AG04450 (cell line): ENCODE data around the gene NUCKS1. TPM values are rescaled to one million over a fixed set of nuclear protein-coding genes. Genes with fewer than 3 reads are reported as not detected.

Experiments
- CTCF ChIA-PET: fragments of 300-600, 350-600 bp; formaldehyde crosslinking; extraction: SDS; loops from one replicate; lab custom pipeline; 2022; ENCODE audit warnings: antibody characterized with exemption, inconsistent platforms; lab: Charles Lee
- POLR2A ChIA-PET: fragments of 350-600 bp; formaldehyde crosslinking; extraction: SDS; loops from one replicate; lab custom pipeline; 2021; ENCODE audit warnings: antibody characterized with exemption, inconsistent platforms; lab: Yijun Ruan, JAX
- DNase-seq: peaks from one replicate; pipeline ENCODE4 v3.0.0-alpha.2; 2011; ENCODE audit warnings: low read depth, low spot score
- H3K27ac ChIP-seq: one replicate; pipeline ENCODE4 v1.5.1; 2012; ENCODE audit warnings: low read depth, low read length, control low read depth
- H3K27me3 ChIP-seq: one replicate; pipeline ENCODE4 v1.6.0; 2012; ENCODE audit warnings: low read length; ENCODE audit not compliant: control insufficient read depth, insufficient read depth
- H3K4me3 ChIP-seq: 2 replicates; pipeline ENCODE4 v1.5.1; 2011; ENCODE audit warnings: mild to moderate bottlenecking, low read depth, low read length, control low read depth
- H3K9me3 ChIP-seq: 2 replicates; pipeline ENCODE4 v1.5.1; 2012; ENCODE audit warnings: low read length; ENCODE audit not compliant: control insufficient read depth, insufficient read depth
- CTCF ChIP-seq: IDR thresholded peaks from 2 replicates; pipeline ENCODE4 v1.5.1; 2011; ENCODE audit warnings: low read depth, low read length, control low read depth, inconsistent platforms
- polyA plus RNA-seq: library from polyadenylated mRNA; depleted of rRNA; stranded (reverse); fragments of >200 nt; gene quantifications from 2 replicates; pipeline ENCODE4 v1.2.3, GENCODE V29; 2011

Gene NUCKS1
- polyA plus RNA-seq, 1 experiment: 105 TPM

GRCh38 chr1:205669341-205670149 lies 80.4 kb downstream of the NUCKS1 start:
- TF ChIP-seq CTCF: no peak
- DNase-seq: no peak
- CTCF ChIA-PET: interaction anchor here (1.3 to 6.9 kb wide), 3 partner anchors 12 to 307 kb away, joined by 4 to 60 read pairs (median 4); no protein-coding TSS in a partner anchor
- H3K4me3 ChIP-seq: no peak overlapping the region
- H3K27ac ChIP-seq: no peak overlapping the region
- H3K27me3 ChIP-seq: no peaks in the 10 kb centered on the region
- no peaks in the 10 kb centered on the region for H3K9me3 ChIP-seq
- POLR2A ChIA-PET: no interaction called here

- Histone ChIP-seq H3K27ac (no peak overlapping the region), H3K27me3 (no peaks in the 10 kb centered on the region), H3K4me3 (no peak overlapping the region), H3K9me3 (no peaks in the 10 kb centered on the region)
- TF ChIP-seq CTCF: no peak
- DNase-seq: no peak
- CTCF ChIA-PET: interaction anchor here (1.3 to 6.9 kb wide), 2 partner anchors 12 to 43 kb away, joined by 4 to 60 read pairs; no protein-coding TSS in a partner anchor
- POLR2A ChIA-PET: no interaction called here
Measured at GRCh38 chr1:205668951-205669340, 81.0 kb downstream of the NUCKS1 start.

- no peaks in the 10 kb centered on the region for H3K27me3 ChIP-seq
- H3K4me3 ChIP-seq: no peak overlapping the region
- DNase-seq: no peak
- CTCF ChIA-PET: interaction anchor here (0.8 to 6.9 kb wide), 2 partner anchors 11 to 80 kb away, joined by 3 to 60 read pairs; no protein-coding TSS in a partner anchor
- H3K27ac ChIP-seq: no peak overlapping the region
- POLR2A ChIA-PET: no interaction called here
- no peaks in the 10 kb centered on the region for H3K9me3 ChIP-seq
- no peak for TF ChIP-seq CTCF
Measured at GRCh38 chr1:205667909-205668643, 81.9 kb downstream of the NUCKS1 start.

- CTCF ChIA-PET: interaction anchor here (0.8 to 6.9 kb wide), 2 partner anchors 9 to 44 kb away, joined by 3 to 60 read pairs; no protein-coding TSS in a partner anchor
- Histone ChIP-seq H3K27me3 (no peaks in the 10 kb centered on the region), H3K27ac (no peak overlapping the region), H3K4me3 (no peak overlapping the region), H3K9me3 (no peaks in the 10 kb centered on the region)
- POLR2A ChIA-PET: no interaction called here
- DNase-seq: no peak
- TF ChIP-seq CTCF: no peak
Measured at GRCh38 chr1:205666372-205667166, 83.4 kb downstream of the NUCKS1 start.
